ENCODE measurements around the gene GAD1.
A peak's percentile ranks its signal among the peaks of the same experiment; 100 is the strongest.

GAD1 gene

GRCh38 chr2:170895023-170895757 is 78.5 kb downstream of the GAD1 start:
- no peak for DNase-seq (ENCODE audit: low read depth, low spot score)

GRCh38 chr2:170896622-170897021 is 79.9 kb downstream of the GAD1 start:
- DNase-seq (ENCODE audit: low read depth, low spot score): no peak

GRCh38 chr2:170897108-170897507 is 80.4 kb downstream of the GAD1 start:
- no peak for DNase-seq (ENCODE audit: low read depth, low spot score)

- DNase-seq (ENCODE audit: low read depth, low spot score): peak; percentile 21
Observed at GRCh38 chr2:170905864-170906263, 89.2 kb downstream of the GAD1 start.
